ENCODE data around the gene SLC26A9.

SLC26A9 gene

DNA sequence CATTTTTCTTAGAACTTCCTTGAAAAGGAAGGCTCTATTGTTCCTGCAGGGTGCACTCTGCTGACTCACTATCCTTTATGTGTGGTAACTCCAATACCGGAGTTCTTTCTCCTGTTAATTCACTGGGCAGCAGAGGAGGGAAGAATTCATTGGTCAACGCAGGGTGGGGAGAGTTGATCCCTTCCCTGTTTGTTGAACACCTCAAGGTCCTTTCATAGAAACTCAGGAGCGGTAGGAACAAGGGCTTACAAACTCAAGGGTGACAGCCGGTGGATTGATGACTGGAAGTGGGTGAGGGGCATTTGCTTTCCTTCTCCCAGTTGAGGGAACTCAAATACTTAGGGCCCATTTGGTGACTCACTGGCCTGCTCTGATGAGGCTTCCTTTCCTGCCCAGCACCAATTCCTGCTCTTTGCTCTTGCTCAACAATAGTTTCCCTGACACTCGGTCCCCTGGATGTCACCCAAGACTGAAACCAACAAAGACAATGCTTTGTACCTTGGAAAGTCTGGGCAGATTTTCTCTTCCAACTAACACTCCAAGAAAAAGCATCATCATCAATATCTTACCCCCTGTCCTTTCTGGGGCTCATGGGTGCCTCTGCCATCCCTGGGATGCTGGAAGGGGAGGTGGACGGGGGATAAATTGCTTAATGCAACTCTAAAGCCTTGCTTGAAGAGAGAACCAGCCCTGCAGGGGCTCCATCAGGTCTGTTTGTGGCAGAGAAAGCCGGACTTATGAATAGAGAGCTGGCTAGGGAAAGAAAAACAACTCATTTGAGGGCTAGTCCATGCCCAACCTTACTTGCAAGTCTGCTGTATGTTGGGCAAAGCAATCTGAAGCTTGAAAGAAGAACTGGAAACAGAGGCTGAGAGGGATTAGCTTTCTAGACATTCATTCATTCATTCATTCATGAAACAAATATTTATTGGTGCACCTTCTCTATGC, 9.3 kb downstream of the SLC26A9 start:
- POLR2A ChIA-PET = interaction anchor here (1.0 kb wide), 1 partner anchor 184 kb away, joined by 3 read pairs; no protein-coding TSS in a partner anchor
- H3K27ac ChIP-seq (ENCODE audit: extremely low read depth, low read depth, low read length) = no peak overlapping the region
- no peaks in the 10 kb centered on the region for H3K4me1 ChIP-seq (ENCODE audit: control insufficient read depth, insufficient read depth, low read length)
- H3K9me3 ChIP-seq (ENCODE audit: control insufficient read depth, insufficient read depth, low read depth, low read length) = no peaks in the 10 kb centered on the region
- no peaks in the 10 kb centered on the region for H3K36me3 ChIP-seq (ENCODE audit: control insufficient read depth in 2 of 2, insufficient read depth in 1 of 2, low read length in 2 of 2)
- TF ChIP-seq ZNF449 (tag by site-specific recombination; IDR thresholded peaks at IDR 0.05) (peak; percentile 99), ZNF548 (tag by site-specific recombination; IDR thresholded peaks at IDR 0.05) (no peak)
- H3K4me3 ChIP-seq (ENCODE audit: low read depth, low read length) = no peak overlapping the region
- CTCF ChIA-PET = interaction anchor here (0.5 to 3.2 kb wide), 3 partner anchors 14 to 50 kb away, joined by 3 to 15 read pairs (median 3); no protein-coding TSS in a partner anchor

DNA sequence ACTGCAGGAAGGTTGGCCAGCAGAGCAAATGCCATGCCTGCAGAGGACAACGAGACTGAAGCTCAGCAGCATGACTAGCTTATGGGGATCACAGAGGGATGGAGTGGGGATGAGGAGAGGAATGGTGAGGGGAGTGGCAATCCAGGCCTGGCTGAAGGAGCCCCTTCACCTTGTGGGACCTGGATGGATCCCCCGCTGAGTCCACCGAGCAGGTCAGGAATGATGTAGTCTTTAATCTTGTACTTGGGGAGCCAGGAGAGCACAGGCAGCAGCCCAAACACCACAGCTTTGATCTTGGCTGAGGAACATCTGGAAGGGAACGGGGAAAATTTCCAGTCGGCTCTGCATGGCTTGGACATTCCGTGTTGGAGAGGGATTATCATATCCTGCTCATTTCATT, 10.5 kb downstream of the SLC26A9 start:
- no peak overlapping the region for H3K4me3 ChIP-seq (ENCODE audit: low read depth, low read length)
- TF ChIP-seq OVOL3 (tag by site-specific recombination; IDR thresholded peaks at IDR 0.05) = no peak
- no peak for TF ChIP-seq ZNF558 (tag by site-specific recombination; IDR thresholded peaks at IDR 0.05)
- TF ChIP-seq ZNF341 (tag by site-specific recombination; IDR thresholded peaks at IDR 0.05; ENCODE audit: low read depth) = no peak
- TF ChIP-seq PRDM6 (tag by site-specific recombination; IDR thresholded peaks at IDR 0.05) = no peak
- TF ChIP-seq ZNF132 (tag by site-specific recombination; IDR thresholded peaks at IDR 0.05; ENCODE audit: borderline replicate concordance) = no peak
- no peak for TF ChIP-seq KLF9 (tag by site-specific recombination; IDR thresholded peaks at IDR 0.05; ENCODE audit: low read depth)
- no peak for TF ChIP-seq ZNF121 (tag by site-specific recombination; IDR thresholded peaks at IDR 0.05)
- no peaks in the 10 kb centered on the region for H3K9me3 ChIP-seq (ENCODE audit: control insufficient read depth, insufficient read depth, low read depth, low read length)
- POLR2A ChIA-PET = no interaction called here
- no peak overlapping the region for H3K27ac ChIP-seq (ENCODE audit: extremely low read depth, low read depth, low read length)
- no peaks in the 10 kb centered on the region for H3K36me3 ChIP-seq (ENCODE audit: control insufficient read depth in 2 of 2, insufficient read depth in 1 of 2, low read length in 2 of 2)
- CTCF ChIA-PET = interaction anchor here (0.6 to 3.2 kb wide), 2 partner anchors 44 to 366 kb away, joined by 4 to 15 read pairs; no protein-coding TSS in a partner anchor
- H3K4me1 ChIP-seq (ENCODE audit: control insufficient read depth, insufficient read depth, low read length) = no peaks in the 10 kb centered on the region

DNA sequence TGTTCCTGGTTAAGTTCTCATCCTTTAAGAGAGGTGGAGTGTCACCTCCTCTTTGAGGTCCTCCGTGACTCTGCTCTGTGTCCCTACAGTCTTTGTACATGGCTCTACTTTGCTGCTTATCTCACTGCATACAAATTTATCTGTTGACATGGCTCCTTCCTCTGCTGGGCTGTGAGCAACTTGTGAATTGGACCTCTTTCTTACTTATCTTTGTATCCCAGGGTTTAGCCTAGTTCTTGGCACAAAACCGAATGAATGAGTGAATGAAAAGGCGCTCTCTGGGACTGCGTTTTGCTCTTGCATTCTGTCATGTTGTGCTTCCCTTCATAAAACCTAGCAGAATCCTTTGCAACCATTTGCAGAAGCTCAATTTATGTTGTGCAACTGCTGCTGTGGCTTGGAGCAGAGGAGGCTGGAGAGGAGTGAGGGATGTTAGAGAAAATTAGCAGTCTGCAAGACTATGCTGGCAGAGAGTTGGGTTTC, 12.4 kb downstream of the SLC26A9 start:
- POLR2A ChIA-PET = no interaction called here
- no peak overlapping the region for H3K4me3 ChIP-seq (ENCODE audit: low read depth, low read length)
- H3K9me3 ChIP-seq (ENCODE audit: control insufficient read depth, insufficient read depth, low read depth, low read length) = no peaks in the 10 kb centered on the region
- no peak overlapping the region for H3K27ac ChIP-seq (ENCODE audit: extremely low read depth, low read depth, low read length)
- CTCF ChIA-PET = interaction anchor here (1.5 kb wide), 1 partner anchor 47 kb away, joined by 5 read pairs; no protein-coding TSS in a partner anchor
- no peaks in the 10 kb centered on the region for H3K36me3 ChIP-seq (ENCODE audit: control insufficient read depth in 2 of 2, insufficient read depth in 1 of 2, low read length in 2 of 2)
- no peaks in the 10 kb centered on the region for H3K4me1 ChIP-seq (ENCODE audit: control insufficient read depth, insufficient read depth, low read length)
- no peak for TF ChIP-seq SALL2 (tag by site-specific recombination; IDR thresholded peaks at IDR 0.05; ENCODE audit: borderline replicate concordance)
- TF ChIP-seq ZNF610 (tag by site-specific recombination; IDR thresholded peaks at IDR 0.05; ENCODE audit: borderline replicate concordance) = no peak
- TF ChIP-seq PRDM2 (tag by site-specific recombination; IDR thresholded peaks at IDR 0.05; ENCODE audit: borderline replicate concordance) = no peak
- no peak for TF ChIP-seq ZFP37 (tag by site-specific recombination; IDR thresholded peaks at IDR 0.05)
- no peak for TF ChIP-seq ZNF274 (IDR thresholded peaks at IDR 0.05; ENCODE audit: low read length)
- no peak for TF ChIP-seq ZNF274 (tag by site-specific recombination; IDR thresholded peaks at IDR 0.05; ENCODE audit: borderline replicate concordance)
- no peak for TF ChIP-seq ZFHX2 (tag by site-specific recombination; conservative IDR thresholded peaks at IDR 0.05)
- TF ChIP-seq ZNF830 (tag by site-specific recombination; IDR thresholded peaks at IDR 0.05; ENCODE audit: low read depth) = no peak
- TF ChIP-seq ZBTB17 (tag by site-specific recombination; IDR thresholded peaks at IDR 0.05) = no peak
